ENCODE measurements around the gene NAPB.

Gene NAPB

GRCh38 chr20:23404196-23404595, 17.1 kb downstream of the NAPB start:
- no peak for DNase-seq (ENCODE audit: low read depth)

GRCh38 chr20:23403751-23404150, 17.5 kb downstream of the NAPB start:
- DNase-seq (ENCODE audit: low read depth), result no peak

GRCh38 chr20:23401051-23401450, 20.2 kb downstream of the NAPB start:
- no peak for DNase-seq (ENCODE audit: low read depth)

GRCh38 chr20:23399568-23400241, 21.6 kb downstream of the NAPB start:
- no peak for DNase-seq (ENCODE audit: low read depth)

GRCh38 chr20:23397961-23398360, 23.3 kb downstream of the NAPB start:
- DNase-seq (ENCODE audit: low read depth), result no peak

GRCh38 chr20:23396950-23397627, 24.2 kb downstream of the NAPB start:
- no peak for DNase-seq (ENCODE audit: low read depth)

- DNase-seq (ENCODE audit: low read depth), result no peak
Observed at GRCh38 chr20:23393996-23394775, 27.1 kb downstream of the NAPB start.

- DNase-seq (ENCODE audit: low read depth), result no peak
Observed at GRCh38 chr20:23391707-23392310, 29.5 kb downstream of the NAPB start.

GRCh38 chr20:23390091-23390774, 31.1 kb downstream of the NAPB start:
- DNase-seq (ENCODE audit: low read depth), result no peak

GRCh38 chr20:23387118-23387443, 34.2 kb downstream of the NAPB start:
- DNase-seq (ENCODE audit: low read depth), result no peak

GRCh38 chr20:23386304-23387117, 34.8 kb downstream of the NAPB start:
- DNase-seq (ENCODE audit: low read depth), result no peak

GRCh38 chr20:23381876-23382275, 39.4 kb downstream of the NAPB start:
- DNase-seq (ENCODE audit: low read depth), result no peak

GRCh38 chr20:23379772-23380171, 41.5 kb downstream of the NAPB start:
- DNase-seq (ENCODE audit: low read depth), result no peak

GRCh38 chr20:23375827-23376226, 45.5 kb downstream of the NAPB start:
- no peak for DNase-seq (ENCODE audit: low read depth)

- no peak for DNase-seq (ENCODE audit: low read depth)
Observed at GRCh38 chr20:23374441-23374840, 46.8 kb downstream of the NAPB start.

- DNase-seq (ENCODE audit: low read depth), result no peak
Observed at GRCh38 chr20:23371496-23371895, 49.8 kb downstream of the NAPB start.

GRCh38 chr20:23370873-23371272, 50.4 kb downstream of the NAPB start:
- no peak for DNase-seq (ENCODE audit: low read depth)

- DNase-seq (ENCODE audit: low read depth), result no peak
Observed at GRCh38 chr20:23370274-23370673, 51.0 kb downstream of the NAPB start.

GRCh38 chr20:23369072-23369823, 52.0 kb downstream of the NAPB start:
- DNase-seq (ENCODE audit: low read depth), result no peak

- no peak for DNase-seq (ENCODE audit: low read depth)
Observed at GRCh38 chr20:23368316-23369071, 52.8 kb downstream of the NAPB start.

All from activated T-helper 9 cell treated with anti-CD3 and anti-CD28 coated beads, Interleukin-2, amount 50 U/mL, for 16 hours (primary cell).